GM19468 (cell line): ENCODE data around the gene TWIST2.

Source experiments
- ATAC-seq: cut with Tn5 transposase; IDR thresholded peaks from one replicate; pipeline ENCODE4 v1.9.1; 2021; ENCODE audit warnings: mild to moderate bottlenecking, moderate library complexity, moderate number of reproducible peaks; ENCODE audit not compliant: unreplicated experiment; ENCODE audit errors: extremely low read depth

Gene TWIST2

DNA sequence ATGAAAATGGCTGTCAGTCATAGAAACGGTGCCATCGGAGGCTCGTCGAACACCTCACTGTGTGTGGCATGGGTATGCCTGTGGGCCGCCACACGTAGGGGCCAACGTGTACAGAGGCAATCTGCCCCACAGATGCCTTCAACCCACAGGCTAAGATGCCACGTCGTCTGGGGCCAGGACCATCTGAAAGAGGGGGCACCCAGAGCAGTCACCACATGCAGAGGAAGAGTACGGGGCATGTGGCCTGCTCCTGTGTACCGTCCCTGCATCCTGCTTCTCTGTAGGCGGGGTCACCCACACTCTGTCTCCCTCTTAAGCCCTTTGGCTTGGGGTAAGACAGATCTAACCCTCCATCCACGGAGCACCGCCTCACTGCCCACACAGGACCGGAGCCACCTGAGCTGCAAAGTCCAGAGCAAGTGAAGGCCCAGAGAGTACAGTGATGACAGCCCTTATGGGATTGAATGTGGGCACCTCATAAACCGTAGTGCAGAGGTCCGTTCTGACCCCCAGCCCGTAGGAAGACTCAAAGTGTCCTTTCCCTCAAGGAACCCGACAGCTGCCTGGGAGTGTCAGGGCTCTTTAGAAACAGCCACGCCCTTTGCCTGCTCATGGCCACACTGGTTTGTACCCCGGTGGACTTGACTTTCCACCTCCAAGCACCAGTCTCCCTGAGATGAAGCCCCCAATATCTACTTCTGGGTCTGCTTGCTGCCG, 66.2 kb downstream of the TWIST2 start:
- ATAC-seq, result no peak

DNA sequence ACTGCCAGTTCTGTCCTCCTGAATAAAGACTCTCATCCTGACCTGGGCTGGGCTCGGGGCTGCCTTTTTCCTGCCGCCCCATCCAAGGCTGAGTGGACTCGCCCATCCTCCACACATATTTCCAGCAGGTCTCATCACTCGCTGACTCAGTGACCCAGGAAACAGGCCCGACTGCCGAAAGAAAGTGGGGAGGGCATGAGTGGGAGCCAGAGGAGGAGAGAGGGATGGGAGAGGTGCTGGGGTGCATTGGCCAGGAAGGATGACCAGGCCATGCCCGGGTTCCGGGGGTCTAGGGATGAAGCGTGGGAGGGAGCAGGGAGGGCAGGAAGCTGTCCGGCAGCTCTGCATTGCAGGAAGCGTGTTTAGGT, 66.7 kb downstream of the TWIST2 start:
- ATAC-seq, result no peak

DNA sequence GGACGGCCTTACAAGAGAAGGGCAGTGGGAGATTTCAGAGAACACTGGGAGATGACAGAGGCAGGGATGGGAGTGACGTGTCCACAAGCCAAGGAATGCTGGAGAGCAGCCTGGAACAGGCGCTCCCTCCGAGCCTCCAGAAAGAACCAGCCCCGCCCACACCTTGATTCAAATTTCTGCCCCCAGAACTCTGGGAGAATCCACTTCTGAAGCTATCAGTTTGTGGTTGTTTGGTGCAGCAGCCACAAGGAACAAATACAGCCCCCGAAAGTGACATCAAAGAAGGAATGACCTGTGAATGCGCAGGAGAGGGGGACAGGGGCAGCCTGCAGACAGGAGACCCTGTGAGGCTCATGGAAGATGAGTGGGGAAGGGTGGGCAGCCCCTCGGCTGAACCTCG, 67.3 kb downstream of the TWIST2 start:
- no peak for ATAC-seq

- no peak for ATAC-seq
These were observed 67.7 kb downstream of the TWIST2 start for GRCh38 chr2:238915596-238915995.

- no peak for ATAC-seq
These were observed 68.4 kb downstream of the TWIST2 start for GRCh38 chr2:238916176-238916874.

DNA sequence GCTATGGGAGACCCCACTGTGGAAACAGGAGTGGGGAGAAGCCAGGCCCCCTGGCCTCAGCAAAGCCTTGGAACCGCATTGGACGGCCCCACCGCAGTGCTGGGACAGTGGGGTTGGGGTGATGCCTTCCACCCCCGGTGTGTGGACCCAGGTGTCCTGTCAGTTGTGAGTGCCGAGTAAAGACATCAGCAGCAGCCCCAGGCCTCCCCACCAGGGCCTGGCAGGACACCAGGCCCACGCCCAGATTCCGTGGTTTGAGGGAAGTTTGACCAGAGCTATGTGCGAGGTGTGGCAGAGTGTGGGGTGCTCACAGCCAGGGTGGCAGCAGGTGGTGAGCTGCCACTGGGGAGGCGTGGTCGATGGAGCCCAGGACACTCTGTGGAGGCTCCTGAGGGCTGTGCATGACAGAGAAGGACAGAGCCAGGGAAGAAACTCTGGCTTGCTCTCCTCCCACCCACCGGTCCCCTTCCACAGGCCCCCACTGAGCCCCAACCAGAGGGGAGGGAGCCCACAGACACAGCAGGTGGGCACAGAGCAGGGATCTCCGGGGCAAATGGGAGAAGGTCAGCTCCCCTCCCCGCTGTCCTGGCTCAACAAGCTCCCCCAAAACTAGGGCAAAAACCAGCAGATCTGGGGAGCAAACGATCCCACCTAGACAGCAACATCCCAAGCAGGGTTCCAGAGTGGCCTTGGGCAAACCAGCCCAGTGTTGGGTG, 69.1 kb downstream of the TWIST2 start:
- no peak for ATAC-seq

DNA sequence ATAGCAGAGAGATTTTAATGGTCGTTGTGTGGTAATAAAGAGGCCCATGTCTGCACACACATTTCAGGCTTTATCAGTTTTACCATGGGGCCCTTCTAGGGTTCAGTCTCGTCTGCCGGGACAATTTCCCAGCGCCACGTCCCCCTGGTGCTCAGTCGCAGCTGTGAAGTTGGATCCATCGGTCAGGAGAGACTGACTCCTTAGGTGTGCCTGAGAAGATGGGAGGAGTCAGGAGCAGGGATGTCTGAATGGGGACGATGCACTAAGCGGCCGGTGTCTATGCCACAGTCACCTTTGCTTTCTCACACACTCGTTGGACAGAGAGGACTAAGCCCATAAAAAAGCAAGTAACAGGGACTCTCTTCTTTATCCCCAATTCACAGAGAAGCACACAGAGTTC, 71.4 kb downstream of the TWIST2 start:
- no peak for ATAC-seq

GRCh38 chr2:238920053-238920452, 72.2 kb downstream of the TWIST2 start:
- ATAC-seq, result no peak

DNA sequence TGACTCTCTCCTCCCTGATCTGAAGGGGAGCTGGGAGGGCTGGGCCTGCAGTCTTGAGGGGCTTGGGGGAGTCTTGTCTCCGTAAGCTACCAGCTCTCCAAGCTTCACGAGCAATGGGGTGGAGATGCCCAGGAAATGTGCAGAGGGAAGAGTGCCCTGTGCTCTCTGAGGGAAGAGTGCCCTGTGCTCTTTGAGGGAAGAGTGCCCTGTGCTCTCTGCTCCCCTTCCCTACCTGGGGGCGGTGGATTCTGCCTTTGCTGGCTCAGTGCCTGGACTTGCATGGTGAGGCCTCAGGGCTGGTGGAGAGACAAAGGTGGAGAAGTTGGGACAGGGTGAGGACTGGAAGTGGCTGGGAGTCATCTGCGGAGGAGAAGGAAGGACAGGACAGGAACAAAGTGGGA, 72.7 kb downstream of the TWIST2 start:
- no peak for ATAC-seq

DNA sequence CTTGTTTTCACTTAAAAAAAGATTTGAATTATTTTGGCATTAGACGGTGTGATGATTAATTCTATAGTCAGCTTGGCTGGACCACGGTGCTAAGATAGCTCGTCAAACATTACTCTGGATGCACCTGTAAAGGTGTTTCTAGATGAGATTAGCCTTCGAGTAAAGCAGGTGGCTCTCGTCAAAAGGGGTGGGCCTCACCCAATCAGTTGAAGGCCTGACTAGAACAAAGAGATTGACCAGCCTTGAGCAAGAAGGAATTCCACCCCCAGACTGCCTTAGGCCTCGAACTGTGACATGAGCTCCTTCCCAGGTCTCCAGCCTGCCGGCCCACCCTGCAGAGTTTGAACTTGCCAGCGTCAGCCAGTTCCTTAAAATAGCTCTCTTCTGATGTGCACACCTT, 73.4 kb downstream of the TWIST2 start:
- no peak for ATAC-seq

- ATAC-seq, result no peak
These were observed 73.9 kb downstream of the TWIST2 start for GRCh38 chr2:238921681-238922319.

- ATAC-seq, result no peak
These were observed 74.5 kb downstream of the TWIST2 start for GRCh38 chr2:238922435-238922834.

DNA sequence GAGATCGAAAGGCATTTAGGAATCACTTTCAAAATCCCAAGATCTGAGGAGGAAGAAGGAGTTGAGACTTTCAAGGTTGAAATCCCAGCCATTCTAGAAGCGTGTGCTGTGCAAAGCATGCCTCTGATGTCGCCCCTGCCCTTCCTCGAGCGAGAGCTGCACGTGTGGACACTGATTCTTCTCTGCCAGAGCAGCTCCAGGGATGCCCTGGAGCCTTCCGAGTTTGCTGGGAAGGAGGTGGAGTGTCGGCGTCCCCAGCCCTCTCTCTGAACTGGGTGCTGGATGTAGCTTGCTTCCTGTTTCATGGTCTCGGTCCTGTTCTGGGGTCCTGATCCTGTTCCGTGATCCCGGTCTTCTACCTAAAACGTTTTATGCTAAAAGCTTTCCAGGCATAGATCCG, 76.1 kb downstream of the TWIST2 start:
- ATAC-seq, result no peak

DNA sequence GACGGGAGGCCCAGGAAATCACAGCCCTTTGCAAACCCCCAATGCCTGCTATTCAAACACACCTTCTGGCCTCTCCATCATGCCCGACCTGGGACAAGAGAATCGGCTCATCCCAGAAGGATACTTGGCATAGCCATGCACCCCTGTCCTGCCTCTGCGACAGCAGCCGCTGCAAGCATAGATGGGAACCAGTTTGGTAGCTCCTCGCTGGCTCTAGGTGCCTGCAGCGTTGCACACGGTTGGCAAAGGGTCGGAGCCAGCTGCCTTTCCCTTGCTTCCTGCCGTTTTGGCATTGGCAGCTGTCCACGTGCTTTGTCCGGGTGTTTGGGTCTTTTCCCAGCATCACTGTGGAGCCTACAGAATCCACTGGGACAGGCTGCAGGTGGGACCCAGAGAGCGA, 76.9 kb downstream of the TWIST2 start:
- no peak for ATAC-seq

DNA sequence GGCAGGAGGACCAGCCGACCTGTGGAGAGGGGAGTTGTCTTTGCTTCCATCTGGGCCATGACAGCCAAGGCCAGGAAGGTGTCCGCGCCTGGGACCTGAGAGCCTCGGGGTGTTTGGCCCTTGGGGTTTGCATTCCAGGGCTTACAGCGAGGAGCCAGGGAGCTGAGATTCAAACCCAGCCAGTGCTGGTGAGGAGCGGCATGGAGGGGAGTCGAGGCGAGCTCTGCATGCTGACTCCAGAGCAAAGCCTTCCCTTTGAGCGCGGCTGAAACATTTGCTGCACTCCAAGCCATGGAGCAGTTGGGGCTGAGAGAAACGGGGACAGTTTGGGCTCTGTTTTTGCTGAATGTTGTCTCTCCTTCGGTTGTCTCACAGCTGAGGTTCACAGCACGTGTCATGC, 77.4 kb downstream of the TWIST2 start:
- no peak for ATAC-seq

DNA sequence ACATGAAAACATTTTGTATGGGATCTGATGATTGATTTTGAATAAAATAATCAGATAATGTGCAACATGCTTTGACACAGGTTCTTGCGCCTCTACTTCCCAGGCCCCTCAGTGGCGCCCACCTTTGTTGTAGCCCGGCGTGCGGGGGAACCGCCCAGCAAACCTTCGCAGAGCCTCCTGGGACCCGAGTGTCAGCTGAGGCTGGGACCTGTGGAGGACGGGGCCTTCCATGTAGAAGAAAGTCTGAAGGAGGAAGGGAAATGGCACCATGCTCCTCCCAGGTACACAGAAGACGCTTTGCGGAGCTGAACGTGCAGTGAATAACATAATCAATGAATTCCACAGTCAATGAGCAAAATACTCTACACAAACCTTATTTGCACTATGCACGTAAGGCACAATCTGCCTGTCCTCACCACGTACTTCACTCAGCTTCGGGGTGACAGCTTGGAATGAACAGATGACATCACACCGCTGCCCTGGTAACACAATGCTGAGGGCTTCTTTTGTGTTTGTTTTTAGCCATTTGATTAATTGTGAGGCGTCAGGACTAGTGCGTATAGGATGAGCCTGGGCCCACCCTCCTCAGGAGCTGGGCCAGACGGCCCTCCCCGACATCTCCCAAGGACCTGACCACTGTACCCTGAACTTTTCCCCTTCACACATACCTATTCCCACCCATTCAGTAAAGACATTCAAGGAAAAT, 78.1 kb downstream of the TWIST2 start:
- no peak for ATAC-seq

DNA sequence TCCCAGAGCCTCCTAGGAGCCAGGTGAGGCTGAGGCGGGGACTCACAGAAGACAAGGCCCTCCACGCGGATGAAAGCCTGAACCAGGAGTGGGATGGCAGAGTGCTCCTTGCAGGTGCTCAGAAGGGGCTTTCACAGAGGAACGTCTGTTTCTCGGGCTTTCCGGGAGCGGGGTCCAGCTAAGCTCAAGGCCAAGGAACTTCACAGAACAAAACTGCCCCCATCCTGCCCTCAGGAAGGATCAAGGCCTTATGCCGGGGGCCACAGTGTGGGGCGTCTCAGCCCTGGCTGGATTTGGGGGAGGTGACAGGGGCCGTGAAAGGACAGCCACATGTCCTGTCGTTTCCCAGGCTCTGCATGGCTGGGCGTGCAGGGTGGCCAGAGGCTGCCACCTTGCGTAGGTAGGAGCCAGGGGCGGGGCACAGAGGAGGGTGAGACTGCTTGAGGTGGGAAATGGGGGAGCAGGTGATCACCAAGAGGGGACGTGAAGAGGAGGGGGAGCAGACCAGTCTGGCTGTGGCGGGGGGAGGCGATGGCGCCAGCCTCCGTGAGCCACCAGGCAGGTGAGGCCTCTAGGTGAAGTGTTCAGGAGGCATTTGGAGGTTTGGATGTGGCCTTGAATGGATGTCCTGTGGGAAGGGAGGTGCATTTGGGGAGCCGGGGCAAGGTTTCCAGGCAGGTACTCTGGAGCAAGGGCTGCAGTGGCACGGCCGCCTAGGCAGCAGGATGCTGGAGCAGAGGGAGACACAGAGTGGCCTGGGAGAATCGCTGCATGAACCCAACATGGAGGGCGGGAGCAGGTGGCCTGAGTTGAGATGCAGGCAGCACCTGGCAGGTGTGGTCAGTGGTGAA, 79.1 kb downstream of the TWIST2 start:
- ATAC-seq, result no peak

- ATAC-seq, result no peak
These were observed 80.0 kb downstream of the TWIST2 start for GRCh38 chr2:238927746-238928519.
